Measurements from ENCODE around the gene CCP110. TPM values are rescaled to one million over a fixed set of nuclear protein-coding genes. Genes with fewer than 3 reads are reported as not detected.

The CCP110 gene
- total RNA-seq, 1 experiment from 2014 or later, result 21.6 TPM

- no peak for TF ChIP-seq CTCF (conservative IDR thresholded peaks at IDR 0.05)
- Mint-ChIP-seq H3K4me3 (no peak overlapping the region), H3K4me1 (0 out of 4 replicates have a peak, but pooled peaks cover 0 to 2% of the 10 kb centered on the region in 2 experiments), H3K27me3 (ENCODE audit: low read depth) (no peaks in the 10 kb centered on the region), H3K27ac (no peak overlapping the region), H3K9me3 (peaks cover 7 to 8% of the 10 kb centered on the region in 2 experiments), H3K36me3 (ENCODE audit: insufficient read depth in 1 of 3, low read depth in 3 of 3) (peaks cover 65 to 87% (median 78%) of the 10 kb centered on the region in 3 experiments)
- Histone ChIP-seq H4K5ac (ENCODE audit: insufficient read length, low read depth, low read length) (no peak overlapping the region), H3K14ac (ENCODE audit: insufficient read depth, low read length) (no peak overlapping the region), H3K9me3 (ENCODE audit: control insufficient read depth, low read depth, low read length) (no peaks in the 10 kb centered on the region), H3K27me3 (ENCODE audit: insufficient read depth, low read length) (no peaks in the 10 kb centered on the region), H2AFZ (ENCODE audit: low read length) (no peak overlapping the region), H2BK12ac (ENCODE audit: insufficient read length, low read depth, low read length) (no peak overlapping the region), H2BK20ac (ENCODE audit: low read depth, low read length, poor library complexity, severe bottlenecking) (no peak overlapping the region), H4K8ac (replicated peaks; ENCODE audit: insufficient read length, low read depth, low read length) (no peak overlapping the region), H3K79me2 (ENCODE audit: insufficient read depth, low read length) (no peaks in the 10 kb centered on the region), H4K91ac (ENCODE audit: insufficient read length, low read depth, low read length) (no peak overlapping the region), H3K4me1 (ENCODE audit: insufficient read depth, low read length) (no peaks in the 10 kb centered on the region), H4K20me1 (ENCODE audit: control insufficient read depth, insufficient read depth, insufficient read length) (no peaks in the 10 kb centered on the region), H2BK5ac (ENCODE audit: insufficient read length, low read length) (no peak overlapping the region), H3K4ac (ENCODE audit: low read depth, low read length) (no peak overlapping the region), H3T11ph (ENCODE audit: low read length) (no peak overlapping the region), H3K79me1 (ENCODE audit: insufficient read depth, low read depth, low read length, poor library complexity, severe bottlenecking) (no peaks in the 10 kb centered on the region), H3K9ac (ENCODE audit: extremely low read depth, insufficient read length, low read length) (no peak overlapping the region), H2BK120ac (ENCODE audit: low read depth, low read length, poor library complexity, severe bottlenecking) (no peak overlapping the region), H2BK15ac (ENCODE audit: low read depth, low read length) (no peak overlapping the region), H3K23ac (ENCODE audit: insufficient read length, low read depth, low read length) (no peak overlapping the region), H3K4me2 (ENCODE audit: insufficient read depth, insufficient read length, low read length) (no peak overlapping the region), H3K27ac (ENCODE audit: insufficient read length, low read depth, low read length) (no peak overlapping the region), H3K23me2 (ENCODE audit: insufficient read length, low read depth, low read length, poor library complexity, severe bottlenecking) (no peaks in the 10 kb centered on the region), H3K56ac (ENCODE audit: insufficient read length, low read depth, low read length) (no peak overlapping the region), H2AK5ac (ENCODE audit: insufficient read length, low read length) (no peak overlapping the region), H3K18ac (ENCODE audit: insufficient read length, low read depth, low read length) (no peak overlapping the region)
- WGBS (ENCODE audit: extremely low coverage, insufficient read length, low lambda C conversion rate), result no CpG with 5 or more reads among the region's 10 CpGs
- DNase-seq, result no peak
These were observed 54.7 kb downstream of the CCP110 start for GRCh38 chr16:19578378-19578971.

Measured in H9 (cell line).